GM18873 (cell line): ENCODE results near the gene FNDC10.
A peak's percentile ranks its signal among the peaks of the same experiment; 100 is the strongest.
"Not testable (repeated sequence)": the region's sequence is repeated elsewhere in the genome, so short reads cannot be mapped to it uniquely, and the experiment has no call there.

Source experiments
- ATAC-seq: cut with Tn5 transposase; IDR thresholded peaks from one replicate; pipeline ENCODE4 v1.9.1; 2021; ENCODE audit warnings: mild to moderate bottlenecking, moderate library complexity, moderate number of reproducible peaks; ENCODE audit not compliant: unreplicated experiment, low FRiP score

The FNDC10 gene

DNA sequence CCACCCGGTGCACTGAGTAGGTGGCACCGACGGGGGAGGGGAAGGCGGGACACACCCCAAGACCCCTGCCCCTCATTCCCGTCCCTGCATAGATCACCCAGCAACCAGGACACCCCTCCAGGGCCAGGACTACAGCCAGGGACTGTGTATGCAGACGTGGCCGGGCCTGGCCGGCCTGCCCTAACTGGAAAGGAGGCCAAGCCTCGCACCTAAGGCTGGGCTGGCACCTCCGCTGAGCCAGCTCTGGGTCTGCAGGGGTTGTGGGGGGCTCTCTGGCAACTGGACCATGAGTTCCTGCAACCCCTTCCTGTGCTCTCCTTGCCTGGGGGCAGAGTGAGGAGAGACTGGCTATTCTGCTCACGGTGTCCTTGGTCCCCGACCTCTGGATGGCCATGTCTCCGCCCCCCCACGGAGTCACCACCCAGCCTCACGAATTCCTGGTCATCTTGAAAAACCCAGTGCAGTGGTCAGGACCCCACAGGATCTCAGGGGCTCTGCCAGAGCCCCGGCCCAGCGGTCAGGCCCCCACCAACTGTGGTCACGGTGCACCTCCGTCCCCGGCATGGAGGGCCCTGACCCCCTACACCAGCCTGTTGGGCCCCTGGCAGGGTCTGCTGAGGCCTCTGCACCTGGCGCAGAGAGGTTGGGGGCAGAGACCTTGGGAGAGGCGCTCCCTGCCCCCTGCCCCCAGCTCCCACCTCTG, 1.1 kb upstream of the FNDC10 start:
- ATAC-seq = no peak

DNA sequence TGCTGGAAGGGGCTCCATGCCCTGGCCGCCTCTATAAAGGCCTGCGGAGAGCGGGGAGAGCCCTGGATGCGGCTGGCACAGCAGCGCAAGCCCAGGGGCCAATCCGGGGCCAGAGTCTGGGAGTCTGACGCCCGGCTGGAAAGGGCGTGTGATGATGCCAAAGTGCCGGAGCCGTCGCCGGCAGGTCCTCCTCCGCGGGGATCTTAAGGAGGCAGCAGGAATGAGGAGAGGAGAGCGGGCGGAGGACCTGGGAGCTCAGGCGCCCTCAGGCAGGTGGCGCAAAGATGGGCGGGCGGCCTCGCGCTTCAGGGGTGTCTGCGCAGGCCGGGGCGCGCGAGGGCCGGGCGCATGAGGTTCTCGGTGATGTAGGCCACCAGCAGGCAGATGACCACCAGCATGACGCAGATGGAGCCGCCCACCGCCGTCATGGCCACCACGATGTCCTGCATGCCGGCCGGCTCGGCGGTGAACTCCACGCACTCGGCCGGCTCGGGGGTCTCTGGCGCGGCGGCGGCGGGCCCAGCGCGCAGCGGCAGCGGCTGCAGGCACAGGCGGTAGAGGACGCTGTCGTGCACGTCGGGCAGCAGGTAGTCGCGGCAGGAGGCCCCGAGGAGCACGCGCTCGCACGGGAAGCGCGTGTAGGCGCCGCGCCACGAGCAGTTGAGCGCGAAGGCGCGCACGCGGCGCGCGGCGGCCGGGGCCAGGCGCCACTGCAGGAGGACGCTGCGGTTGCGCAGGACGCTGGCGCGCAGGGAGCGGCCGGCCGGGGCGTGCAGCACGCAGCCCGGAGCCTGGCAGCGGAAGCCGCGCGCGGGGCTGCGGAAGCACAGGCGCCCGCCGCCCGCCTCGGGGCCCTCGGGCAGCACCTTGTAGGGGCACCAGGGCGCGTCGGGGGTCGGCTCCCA, 653 bp downstream of the FNDC10 start:
- ATAC-seq = no peak

DNA sequence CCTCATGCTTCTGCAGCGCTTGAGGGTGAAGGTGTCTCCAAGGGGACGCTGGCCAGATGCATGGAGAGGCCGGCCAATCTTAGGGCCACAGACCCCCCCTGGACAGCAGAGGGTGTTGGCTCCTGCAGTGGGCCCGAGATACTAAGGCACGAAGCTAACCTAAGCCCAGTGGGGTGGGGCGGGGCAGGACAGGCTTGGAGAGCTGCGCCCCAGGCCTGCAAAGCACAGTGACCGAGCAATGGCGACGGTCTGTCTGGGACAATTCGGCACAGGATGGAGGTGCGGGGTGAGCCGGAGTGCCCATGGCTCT, 1.3 kb downstream of the FNDC10 start:
- ATAC-seq = no peak

DNA sequence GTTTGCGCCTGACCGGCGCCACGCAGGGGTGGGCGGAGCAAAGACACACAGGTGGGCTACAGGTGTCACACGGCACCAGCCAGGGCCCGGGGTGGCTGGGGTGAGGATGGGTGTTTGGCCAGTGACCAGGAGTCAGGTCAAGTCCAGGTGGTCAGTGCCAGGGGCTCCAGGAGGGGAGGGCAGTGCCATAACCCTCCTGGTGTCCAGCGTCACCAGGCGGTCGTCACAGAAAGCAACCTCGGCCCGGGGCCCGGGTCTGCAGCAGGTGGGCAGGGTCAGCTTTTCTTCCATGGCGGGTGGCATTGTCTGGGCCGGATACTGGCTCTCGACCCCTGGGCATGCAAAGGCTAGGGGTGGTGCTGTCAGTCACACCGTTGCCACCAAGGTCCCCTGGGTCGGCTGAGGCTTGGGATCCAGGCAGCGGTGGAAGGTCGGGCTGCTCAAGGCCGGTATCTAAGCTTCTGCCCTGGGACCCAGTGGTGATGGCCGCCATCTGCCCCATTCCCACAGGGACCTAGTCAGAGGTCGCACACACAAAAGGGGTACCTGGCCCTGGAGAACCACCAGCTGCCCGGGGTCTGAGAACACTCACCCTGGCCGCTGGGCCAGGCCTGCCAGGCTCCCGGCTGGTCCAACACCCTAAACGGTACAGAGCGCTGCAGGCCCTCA, 1.8 kb downstream of the FNDC10 start:
- ATAC-seq = no peak

DNA sequence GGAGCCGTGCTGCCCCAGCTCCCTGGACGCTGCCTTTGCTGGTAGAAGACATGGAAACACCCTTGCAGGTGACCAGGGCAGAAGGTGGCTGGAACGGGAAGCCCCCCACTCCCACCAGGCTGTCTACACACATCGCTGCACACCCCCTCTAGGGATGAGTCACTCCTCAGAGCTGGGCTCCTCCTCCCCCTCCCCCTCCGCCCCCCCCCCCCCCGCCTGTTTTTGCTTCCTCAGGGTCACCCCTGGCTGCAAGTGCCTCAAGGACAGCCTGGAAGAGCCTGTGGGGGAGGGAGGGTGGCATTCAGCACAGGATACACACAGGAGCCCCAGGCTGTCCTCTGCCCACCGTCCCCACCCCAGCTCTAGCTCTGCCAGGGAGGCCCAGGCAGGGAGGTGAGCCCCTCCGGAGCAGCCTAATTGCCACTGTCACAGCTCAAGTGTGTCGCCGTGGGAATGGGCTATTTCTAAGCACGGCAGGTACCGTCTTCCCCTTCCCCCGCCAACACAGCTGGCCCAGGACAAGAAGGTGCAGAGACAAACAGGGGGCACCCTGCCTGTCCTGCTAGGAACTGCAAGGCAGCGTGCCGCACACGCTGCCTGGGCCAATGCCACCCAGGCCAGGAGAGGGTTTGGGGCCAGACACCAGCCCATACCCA, 2.5 kb downstream of the FNDC10 start:
- ATAC-seq = no peak

DNA sequence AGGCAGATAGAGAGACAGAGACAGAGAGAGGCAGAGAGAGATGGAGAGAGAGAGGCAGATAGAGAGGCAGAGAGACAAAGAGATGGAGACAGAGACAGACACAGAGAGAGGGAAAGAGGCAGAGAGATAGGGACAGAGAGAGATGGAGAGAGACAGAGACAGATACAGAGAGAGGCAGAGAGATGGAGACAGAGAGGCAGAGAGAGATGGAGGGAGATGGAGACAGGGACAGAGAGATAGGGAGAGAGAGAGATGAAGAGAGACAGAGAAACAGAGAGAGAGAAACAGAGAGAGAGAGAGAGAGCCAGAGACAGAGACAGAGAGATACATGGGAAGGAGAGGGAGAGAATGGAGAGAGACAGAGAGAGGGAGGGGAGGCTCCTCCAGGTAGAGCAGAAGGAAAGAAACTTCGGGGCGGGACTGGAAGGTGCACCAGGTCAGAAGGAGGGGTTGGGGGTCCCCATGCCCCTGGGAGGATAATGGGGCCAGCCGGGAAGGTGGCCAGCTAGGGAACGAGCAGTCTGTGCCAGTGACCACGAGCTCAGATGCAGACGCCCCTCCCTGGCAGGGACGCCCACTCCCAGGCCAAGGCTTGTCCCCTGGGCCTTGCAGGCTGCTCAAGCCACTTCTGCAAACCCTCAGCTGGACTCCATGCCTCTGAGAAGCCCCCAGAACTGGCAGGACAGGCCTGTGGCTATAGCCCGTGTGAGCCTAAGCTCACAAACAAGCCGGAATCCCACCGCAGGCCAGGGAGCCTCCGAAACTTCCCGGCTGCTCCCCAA, 3.3 kb downstream of the FNDC10 start:
- ATAC-seq = no peak

DNA sequence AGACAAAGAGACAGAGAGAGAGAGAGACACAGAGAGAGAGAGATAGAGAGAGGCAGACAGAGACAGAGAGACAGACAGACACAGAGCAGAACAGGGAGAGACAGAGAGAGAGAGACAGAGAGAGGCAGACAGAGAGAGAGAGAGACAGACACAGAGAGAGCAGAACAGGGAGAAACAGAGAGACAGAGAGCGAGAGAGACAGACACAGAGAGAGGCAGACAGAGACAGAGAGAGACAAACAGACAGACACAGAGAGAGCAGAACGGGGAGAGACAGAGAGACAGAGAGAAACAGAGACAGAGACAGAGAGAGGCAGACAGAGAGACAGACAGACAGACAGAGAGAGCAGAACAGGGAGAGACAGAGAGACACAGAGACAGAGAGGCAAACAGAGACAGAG, 4.6 kb downstream of the FNDC10 start:
- ATAC-seq = not testable (repeated sequence)

DNA sequence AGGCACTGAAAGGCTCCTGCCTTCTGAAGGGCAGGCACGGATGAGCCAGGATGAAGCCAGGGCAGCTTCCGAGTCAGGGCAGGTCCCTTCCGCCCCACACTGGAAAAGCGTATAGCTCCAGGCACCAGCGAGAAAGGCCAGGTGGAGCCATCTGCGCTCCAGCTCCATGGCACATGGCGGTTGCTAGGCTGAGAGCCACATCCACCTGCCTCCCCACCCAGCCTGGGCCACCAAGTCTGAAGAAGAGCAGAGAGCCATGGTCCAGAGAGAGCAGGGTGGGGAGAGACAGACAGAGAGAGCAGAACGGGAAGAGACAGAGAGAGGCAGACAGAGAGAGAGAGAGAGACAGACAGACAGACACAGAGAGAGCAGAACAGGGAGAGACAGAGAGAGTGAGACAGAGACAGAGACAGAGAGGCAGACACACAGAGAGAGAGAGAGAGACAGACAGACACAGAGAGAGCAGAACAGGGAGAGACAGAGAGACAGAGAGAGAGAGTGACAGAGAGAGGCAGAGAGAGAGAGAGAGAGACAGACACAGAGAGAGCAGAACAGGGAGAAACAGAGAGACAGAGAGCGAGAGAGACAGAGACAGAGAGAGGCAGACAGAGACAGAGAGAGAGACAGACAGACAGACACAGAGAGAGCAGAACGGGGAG, 5.2 kb downstream of the FNDC10 start:
- no peak for ATAC-seq

DNA sequence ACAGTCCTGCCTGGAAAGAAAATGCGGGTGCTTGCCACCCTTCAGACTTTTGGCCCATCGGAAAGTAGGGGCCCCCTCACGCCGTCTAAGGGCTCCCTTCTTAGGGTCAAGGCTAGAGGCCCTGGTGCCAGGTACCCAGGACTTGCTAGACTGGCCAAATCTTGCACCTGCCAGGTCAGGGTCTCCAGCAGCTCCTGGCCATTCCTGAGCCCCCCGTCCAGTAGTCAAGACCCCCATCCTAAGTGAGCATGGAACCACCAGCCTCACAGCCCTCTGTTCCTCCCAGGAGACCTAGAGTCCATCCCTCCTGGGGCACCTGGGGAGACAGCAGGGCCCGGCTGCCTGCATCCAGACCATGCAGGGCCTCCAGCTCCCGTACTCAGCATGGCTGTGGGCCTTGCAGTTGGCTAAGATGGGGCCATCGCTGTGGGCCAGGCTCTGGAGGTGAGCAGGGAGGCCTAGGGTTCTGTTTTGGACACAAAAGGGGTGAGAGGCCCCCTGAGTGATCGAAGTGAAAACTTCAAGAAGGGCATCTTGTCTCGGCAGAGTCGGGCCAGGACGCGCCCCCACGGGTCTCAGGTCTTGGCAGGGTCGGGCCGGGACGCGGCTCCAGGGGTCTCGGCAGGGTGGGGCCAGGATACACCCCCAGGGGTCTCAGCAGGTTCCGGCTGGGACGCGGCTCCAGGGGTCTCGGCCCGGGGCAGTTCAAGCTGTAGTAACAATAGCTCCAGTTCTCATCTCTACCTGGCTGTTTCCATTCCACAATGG, 5.9 kb downstream of the FNDC10 start:
- ATAC-seq = no peak

DNA sequence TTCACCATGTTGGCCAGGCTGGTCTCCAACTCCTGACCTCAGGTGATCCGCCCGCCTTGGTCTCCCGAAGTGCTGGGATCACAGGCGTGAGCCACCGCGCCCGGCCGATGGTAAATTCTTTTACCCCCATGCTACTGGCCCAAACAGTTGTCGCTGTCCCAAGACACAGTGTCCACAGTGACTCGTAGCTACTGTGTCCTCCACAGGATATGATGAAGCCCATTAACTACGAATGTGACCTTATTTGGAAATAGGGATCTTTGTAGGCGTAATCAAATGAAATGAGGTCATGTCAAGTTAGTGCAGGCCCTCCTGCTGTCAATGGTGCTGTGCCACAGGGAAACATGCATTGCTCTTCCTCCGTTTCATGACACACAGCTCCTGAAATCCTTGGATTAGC, 8.5 kb downstream of the FNDC10 start:
- no peak for ATAC-seq

DNA sequence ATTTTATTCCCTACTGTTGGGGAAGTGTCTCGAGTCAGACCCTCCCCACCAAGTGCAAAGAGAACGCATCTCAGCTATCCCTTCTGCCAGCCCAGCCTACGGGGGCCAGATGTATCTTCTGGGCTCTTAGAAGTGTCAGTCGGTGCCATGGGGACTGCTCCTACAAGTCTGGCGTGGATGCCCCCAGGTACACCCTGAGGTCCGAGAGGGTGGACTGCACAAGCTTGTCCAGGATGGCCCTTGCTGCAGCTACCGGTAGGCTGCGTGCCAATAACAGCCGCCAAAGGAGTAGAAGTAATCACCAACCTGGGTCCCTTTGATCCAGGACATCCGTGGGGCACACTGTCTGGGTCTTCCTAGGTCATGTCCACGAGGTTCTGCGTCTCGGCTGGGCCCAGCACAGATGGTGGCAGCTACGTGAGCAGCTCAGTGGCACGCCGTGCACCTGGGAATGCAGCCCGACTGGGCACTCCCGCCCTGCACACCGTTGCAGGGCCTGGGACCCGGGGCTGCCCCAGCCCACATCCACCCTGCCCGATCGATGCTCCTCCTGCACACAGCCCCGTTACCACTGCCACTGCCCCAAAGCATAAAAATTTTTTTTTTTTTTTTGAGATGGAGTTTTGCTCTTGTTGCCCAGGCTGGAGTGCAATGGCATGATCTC, 16.5 kb downstream of the FNDC10 start:
- no peak for ATAC-seq

DNA sequence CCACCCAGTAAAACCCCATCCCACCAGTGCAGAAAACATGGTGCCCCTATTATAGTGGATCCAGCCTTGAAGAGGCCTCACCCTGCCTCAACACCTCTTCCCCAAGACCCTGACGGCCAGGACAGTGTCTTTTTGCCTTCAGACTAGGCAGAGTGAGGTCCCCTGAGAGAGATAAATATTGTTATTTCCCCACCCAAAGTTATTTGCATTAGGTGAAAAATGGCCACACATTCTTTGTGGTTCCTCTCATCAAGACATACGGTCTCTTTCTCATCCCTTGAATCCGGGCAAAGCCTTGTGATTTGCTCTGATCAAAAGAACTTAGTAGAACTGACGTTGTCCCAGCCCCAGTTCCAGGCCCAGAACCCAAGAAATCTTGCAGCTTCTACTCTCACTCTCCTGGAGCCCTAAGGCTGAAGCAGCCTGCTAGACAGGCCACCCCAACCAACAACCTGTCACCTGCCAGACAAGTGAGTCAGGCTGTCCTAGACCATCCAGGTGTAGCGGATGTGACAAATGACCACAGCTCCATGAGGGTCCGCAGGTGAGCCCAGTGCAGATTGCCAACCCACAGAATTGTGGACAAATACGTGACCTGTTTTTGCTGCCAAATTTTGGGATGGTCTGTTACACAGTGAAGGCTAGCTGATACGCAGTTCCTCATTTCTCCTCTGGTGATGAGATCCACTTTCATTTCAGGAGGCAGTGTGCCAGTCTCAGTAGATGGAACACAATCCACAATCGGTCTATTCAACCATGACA, 17.2 kb downstream of the FNDC10 start:
- ATAC-seq = no peak

DNA sequence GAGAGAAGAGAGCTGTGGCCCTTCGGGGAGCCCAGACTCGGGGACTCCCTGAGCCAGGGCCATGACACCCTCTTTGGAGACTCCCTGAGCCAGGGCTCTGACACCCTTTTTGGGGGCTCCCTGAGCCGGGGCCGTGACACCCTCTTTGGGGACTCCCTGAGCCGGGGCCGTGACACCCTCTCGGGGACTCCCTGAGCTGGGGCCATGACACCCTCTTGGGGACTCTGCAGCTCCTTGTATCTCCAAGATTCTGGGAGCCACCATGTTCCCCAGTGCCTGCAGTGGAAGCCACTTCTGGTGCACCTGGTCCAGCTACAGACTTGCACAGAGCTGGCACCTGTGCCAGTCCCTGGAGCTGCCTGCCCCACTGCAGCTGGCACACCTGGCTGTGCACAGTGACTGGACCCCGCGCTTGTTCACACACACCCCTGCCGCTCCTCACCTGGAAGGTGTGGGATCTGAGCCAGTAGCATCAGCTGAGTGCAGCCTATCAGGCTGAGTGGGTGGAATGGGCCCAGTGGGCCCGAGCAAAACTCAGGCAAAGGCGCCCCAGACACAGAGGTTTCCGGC, 21.5 kb downstream of the FNDC10 start:
- no peak for ATAC-seq

DNA sequence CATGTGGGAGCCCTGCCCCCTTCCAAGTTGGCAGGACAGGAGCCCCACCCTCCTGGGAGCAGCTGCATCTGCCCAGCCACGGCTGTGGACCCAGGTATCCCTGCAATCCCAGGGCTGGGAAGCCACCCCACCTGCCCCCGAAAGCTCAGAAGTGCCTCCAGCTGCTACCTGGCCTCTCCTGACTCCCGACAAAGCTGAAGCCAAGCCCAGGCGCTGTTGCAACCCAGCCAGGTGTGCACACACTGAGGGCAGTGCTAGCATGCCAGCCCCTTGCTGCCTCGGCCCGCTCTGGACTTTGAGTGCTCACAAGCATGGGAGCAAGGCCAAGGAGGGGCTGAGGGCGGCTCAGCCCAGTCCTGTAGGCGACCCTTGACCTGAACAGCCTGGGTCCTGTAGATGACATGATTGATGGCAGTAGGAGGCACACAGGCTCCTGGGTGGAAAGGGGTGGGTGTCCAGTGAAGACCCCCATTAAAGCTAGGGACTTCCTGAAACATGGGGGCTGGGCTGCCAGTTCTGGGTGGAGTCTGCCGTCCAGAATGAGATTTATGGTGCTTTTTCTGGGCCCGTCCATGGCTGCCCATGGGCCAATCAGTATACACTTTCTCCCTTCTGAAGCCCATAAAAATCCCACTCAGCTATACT, 22.4 kb downstream of the FNDC10 start:
- ATAC-seq = no peak

DNA sequence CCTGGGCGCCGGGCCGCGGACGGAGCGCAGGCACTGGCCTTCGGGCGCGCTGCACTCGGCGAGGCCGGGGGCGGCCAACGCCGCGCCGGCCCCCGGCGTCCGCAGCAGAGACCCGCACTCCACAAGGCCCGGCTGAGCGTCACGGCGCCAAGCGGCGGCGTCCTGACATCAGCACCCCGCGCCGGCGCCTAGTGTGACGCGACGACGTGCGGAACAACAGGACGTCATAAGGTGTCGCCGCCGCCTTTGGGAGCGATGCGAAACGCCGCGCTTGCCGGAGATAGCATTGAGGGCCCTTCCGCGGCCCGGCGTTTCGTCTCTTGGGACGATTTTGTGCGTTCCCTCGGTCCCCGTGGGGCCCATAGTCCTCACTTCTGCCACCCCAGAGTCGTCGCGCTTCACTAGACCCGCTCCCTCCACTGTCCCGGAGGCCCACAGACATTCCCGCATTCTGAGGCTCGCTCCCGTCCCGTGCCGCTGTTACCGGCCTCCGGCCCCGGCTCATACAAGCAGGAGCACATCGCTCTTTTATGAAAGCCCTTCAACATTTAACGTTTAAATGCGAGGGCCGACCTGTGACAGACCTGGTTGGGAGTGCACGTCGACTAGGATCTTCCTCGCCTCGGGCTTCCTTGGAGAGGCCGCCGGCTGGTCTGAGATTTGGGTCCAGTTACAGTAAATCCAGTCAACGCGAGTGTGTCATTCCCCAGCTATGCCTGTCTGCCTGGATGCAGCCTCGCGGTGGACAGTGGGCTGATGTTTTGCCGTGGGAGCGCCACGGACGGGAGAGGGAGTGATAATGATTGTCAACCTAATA, 25.0 kb downstream of the FNDC10 start, which contains the start of gene SSU72:
Gene SSU72, minus strand, starts transcription at position 143 of the 817 bp plus-strand sequence. CDS start 306 bp downstream, outside the sequence.
- ATAC-seq = peak; percentile 51
